NCI-H748 treated with DMSO at 0.1 percent for 48 hours (cell line): ENCODE results near the gene SLC22A2.
A peak's percentile ranks its signal among the peaks of the same experiment; 100 is the strongest.

ENCODE experiments used
- DNase-seq: peaks from one replicate; lab custom pipeline; 2025; lab: John Stamatoyannopoulos, UW

SLC22A2 gene

GRCh38 chr6:160207618-160208017, 51.0 kb downstream of the SLC22A2 start:
- DNase-seq: no peak

DNA sequence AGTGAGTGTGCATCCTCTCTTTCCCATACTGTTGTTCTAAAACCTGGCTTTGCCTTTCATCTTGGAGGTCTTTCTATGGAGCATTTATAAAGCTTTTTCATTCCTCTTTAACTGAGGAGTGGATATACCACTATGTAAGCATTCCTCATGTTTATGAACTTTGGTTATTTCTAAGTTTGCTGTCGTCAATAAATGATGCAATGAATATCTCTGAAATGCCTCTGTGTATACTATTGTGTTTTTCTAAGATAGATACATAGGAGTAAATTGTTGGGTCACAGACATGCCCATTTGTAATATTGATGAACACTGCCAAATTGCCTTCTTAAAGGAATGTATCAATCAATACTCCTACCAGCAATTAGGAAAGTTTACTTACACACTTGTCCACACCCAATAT, 53.9 kb downstream of the SLC22A2 start:
- DNase-seq: no peak

GRCh38 chr6:160203953-160204352, 54.7 kb downstream of the SLC22A2 start:
- DNase-seq: no peak

- no peak for DNase-seq
These were observed 55.1 kb downstream of the SLC22A2 start for GRCh38 chr6:160203522-160203921.

DNA sequence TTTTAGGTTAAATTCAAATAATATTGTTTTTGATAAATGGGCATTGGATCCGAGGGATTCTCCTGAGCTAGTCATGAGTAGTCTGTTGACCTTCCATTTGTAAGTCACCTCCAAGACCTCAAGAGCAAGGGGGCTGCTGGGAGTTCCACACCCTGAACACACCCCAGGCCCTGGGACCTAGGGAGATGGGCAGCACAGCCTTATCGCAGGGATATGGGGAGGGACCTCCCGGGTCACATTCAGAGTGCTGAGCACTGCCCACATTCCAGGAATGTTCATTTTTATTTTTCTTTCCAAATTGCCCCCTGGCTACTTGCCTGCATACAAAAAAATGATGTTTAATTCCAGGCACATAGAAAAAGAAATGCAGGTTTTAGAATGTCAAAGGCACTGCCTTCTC, 55.5 kb downstream of the SLC22A2 start:
- DNase-seq: no peak

DNA sequence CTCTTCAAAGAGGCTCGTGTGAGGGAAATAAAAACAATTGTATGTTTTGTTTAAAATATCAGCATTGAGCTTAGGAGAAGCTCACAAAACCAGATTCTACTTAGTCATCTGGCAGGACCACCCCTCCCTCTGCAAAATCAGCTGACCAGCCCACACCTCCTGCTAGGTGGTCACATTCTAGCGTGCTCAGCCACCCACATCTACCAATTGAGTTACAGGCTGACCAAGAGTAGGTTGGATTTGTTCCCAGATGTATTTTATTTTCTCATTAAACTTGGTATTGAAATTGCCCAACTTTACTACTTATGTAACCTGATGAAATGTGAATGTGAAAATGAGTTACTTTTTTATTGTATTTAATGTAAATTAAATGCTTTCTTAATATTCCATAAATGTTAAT, 56.2 kb downstream of the SLC22A2 start:
- no peak for DNase-seq

DNA sequence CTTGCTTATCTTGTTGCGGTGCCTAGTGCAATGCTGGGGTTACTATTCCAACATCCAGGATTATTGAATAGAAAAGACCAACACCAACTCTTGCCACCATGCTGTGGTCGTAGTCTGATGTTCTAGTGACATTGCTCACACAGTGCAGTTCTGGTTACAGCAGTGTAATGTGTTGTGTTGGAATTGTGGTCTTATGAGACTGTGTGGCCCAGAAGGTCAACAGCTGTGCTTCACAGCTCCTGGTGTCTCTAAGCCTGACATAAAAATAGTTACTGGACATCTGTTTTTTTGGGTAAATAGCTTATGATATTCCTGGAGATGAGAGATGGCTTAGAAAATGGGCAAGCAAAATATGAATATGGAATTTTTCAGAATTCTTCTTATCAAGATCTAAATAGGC, 57.6 kb downstream of the SLC22A2 start:
- DNase-seq: no peak

GRCh38 chr6:160198606-160199211, 59.9 kb downstream of the SLC22A2 start:
- no peak for DNase-seq

DNA sequence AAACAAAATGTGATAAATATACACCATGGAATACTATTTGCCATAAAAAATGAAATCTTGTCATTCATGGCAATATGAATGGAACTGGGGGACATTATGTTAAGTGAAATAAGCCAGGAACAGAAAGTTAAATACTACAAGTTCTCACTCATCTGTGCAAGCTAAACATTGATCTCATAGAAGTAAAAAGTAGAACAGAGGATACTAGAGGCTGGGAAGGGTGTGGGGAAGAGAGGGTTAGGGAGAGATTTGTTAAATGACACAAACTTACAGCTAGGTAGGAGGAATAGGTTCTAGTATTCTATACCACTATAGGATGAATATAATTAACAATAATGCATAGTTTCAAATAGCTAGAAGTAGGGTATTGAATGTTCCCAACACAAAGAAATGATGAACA, 61.0 kb downstream of the SLC22A2 start:
- no peak for DNase-seq

DNA sequence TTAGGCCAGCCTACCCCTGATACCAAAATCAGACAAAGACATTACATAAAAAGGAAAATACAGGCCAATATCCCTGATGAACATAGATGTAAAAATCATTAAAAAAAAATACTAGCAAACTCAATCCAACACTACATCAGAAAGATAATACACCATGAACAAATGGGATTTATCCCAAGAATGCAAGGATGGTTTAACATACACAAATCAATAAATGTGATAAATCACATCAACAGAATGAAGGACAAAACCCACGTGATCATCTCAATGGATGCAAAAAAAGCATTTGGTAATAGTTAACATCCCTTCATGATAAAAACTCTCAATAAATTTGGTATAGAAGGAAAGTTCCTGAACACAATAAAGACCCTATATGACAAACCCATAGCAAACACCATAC, 63.8 kb downstream of the SLC22A2 start:
- DNase-seq: no peak

GRCh38 chr6:160192840-160193239, 65.8 kb downstream of the SLC22A2 start:
- no peak for DNase-seq

GRCh38 chr6:160190973-160191372, 67.6 kb downstream of the SLC22A2 start:
- DNase-seq: no peak

DNA sequence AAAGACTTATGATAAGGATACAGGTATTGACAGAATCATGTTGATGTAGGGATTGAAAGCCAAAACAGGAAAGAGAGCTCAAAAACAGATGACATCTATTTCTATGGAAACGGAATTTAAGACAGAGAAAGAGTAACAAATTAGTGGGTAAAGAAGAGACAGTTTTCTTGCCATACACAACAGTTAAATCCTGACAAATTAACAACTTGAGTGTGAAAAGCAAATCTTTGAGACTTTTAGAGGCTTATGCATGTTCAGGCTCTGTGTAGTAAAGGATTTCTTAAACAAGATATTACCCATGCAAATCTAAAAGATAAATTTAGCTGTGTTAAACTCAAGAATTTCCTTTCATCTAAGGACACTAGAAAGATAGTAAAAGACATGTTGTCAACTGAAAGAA, 68.5 kb downstream of the SLC22A2 start:
- no peak for DNase-seq

DNA sequence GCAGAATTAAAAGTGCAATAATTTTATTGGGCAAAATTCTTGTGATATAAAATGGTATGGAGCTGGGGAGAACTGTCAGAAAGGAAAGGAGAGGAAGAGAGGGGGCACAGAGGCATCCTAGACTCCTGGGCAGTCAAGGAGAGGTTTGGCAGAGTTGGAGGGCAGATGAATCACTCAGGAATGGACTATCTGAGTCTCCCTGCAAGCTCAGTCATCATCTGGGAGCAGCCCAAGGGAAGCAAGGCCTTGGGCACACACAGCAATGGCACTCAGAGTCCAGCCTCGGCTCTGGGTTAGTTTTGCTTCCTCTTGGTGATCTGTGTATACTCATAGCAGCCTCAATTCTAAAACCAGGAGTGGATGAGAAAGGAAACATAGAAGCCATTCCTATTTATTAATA, 69.8 kb downstream of the SLC22A2 start:
- no peak for DNase-seq

- DNase-seq: no peak
These were observed 77.9 kb downstream of the SLC22A2 start for GRCh38 chr6:160180706-160181105.

DNA sequence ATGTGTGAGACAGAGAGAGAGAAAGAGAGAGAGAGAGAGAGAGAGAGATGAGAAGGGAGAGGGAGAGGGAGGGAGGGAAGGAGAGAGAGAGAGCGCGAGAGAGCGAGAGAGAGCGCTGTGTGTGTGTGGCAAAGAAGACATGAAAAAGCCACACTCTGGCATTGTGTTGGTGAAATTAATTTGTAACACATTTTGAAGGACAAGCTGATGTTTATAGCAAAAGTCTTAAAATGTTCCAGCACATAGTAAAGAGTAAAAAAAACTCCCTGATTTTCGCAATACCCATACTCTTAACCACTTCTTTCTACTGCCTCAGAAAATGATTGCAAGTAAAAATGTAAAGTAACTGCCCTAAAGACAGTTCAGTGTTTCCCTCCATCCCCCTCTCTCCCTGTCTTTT, 80.3 kb downstream of the SLC22A2 start:
- no peak for DNase-seq

DNA sequence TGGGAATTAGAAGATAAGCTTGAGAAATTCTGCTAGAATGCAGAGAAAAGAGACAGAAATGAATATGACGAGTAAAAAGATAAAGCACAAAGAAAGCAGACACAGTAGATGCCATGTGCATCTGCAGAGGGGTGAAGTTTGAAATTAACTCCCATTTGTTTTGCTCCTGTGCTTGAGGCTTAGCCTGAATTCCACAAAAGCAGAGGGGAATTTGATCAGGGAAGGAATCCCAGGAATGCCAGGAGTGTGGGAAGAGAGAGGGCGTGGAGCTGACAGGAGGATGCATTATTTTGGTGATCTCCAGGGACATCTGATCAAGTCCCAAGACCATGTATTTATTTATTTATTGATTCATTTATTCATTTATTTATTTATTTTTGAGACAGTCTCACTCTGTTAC, 81.4 kb downstream of the SLC22A2 start:
- no peak for DNase-seq

DNA sequence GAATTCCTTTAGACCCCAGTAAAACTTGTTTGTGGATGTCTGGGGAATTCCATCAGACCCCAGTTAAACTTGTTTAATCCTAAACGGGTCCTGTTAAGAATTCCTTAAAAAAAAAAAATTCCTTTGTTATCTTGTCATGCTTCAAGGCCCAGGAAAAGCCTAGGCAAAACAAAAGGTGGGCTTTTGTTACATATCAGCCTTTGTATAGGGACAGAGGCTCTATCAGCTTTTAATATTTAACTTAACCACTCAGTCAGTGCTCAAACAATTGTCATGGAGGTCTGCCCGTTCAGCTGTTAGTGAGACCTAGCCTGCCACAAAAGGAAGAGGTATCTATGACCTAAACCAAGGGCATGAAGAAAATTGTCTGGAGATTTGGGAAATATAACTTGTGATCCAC, 83.9 kb downstream of the SLC22A2 start:
- no peak for DNase-seq

- DNase-seq: no peak
These were observed 84.7 kb downstream of the SLC22A2 start for GRCh38 chr6:160173806-160174527.

DNA sequence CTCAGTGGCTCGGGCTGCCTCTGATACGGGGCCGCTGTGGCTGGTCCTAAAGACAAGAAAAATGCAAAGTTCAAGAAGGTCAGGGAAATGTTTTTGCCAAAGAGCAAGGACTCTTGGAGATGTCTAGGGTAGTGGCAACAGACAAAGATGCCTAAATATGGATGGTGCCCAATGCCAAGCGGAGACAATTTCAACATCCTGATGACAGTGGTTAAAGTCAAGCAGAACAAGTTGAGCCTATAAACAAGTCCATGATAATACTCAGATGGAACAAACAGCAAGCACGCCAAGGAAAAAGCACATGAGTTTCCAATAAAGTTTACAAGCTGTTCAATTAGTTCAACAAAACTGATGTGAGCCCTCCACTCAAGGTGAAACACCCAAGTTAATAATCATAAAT, 85.9 kb downstream of the SLC22A2 start:
- no peak for DNase-seq

DNA sequence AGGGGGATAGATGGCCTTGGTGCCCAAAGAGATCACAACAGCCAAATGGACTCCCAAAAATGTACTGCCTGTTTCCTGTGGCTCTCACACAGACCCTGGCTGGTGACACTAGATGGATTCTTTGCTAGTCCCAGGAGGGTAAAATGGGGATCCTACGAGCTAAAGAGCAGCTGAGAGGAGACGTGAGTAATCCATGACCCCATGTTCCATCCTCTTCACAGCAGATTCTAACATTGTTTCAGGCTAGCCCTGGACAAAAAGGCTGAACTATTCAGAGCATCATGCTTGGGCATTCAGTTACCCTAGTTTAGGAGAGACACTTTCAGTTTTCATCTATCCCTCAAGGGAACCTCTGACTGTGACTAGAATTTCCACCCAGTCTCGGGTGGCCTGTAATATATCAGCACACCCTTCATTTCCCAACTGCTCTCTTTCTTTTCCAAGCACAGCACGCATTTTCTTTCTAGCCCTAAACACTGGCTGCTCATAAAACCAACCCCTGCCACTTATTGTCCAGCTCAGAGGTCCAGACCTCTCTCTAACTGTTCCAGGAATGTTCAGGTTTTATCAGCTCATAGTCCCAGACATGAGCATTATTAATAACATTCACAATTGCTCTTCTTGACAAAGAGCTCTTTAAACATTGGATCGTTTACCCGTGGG, 88.5 kb downstream of the SLC22A2 start:
- DNase-seq: no peak

DNA sequence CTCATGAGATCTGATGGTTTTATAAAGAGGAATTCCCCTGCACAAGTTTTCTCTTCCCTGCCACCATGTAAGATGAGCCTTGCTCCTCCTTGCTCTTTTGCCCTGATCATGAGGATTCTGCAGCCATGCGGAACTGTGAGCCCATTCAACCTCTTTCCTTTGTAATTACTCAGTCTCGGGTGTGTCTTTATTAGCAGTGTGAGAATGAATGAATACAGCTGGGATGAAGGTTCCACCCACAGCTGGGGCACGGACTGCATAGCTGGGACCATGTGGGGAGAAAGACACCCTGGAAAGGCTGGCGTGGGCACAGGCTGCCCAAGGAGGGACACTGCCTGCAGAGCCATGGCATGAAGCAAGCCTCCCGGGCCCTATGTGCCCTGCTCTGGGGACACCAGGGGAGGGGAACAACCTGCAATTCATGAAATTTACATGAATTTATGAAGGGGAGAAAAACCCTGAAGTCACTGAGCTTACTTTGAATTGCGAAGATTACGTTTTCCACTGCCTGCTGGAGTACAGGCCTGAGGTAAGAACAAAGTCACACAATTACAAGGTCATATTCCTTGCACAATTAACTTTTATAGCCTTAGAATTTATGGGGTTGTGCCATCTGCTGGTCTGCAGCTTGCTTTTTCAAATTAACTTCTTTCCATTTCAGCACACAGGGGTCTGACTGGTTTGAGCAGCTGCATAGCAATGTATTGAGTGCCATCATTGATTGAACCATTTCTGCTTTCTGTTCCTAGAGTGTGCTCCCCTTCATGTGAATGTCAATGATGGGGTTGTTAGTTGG, 90.8 kb downstream of the SLC22A2 start:
- DNase-seq: peak; percentile 2
